SK-N-SH (cell line): ENCODE data around the gene CHCHD6.

ENCODE experiments used
- CTCF ChIP-seq: fragments of 200-600 bp; sonication (generic); IDR thresholded peaks from 2 replicates; pipeline ENCODE4 v1.6.1; 2017; ENCODE audit warnings: antibody characterized with exemption, mild to moderate bottlenecking, moderate library complexity
- FOXJ3 ChIP-seq: sonication (generic); formaldehyde crosslinking; IDR thresholded peaks from 2 replicates; pipeline ENCODE4 v1.5.1; 2020; ENCODE audit warnings: mild to moderate bottlenecking, missing genetic modification reagents
- GABPA ChIP-seq: IDR thresholded peaks from 2 replicates; pipeline ENCODE4 v1.4.0; 2012; ENCODE audit warnings: low read depth, mild to moderate bottlenecking
- MAX ChIP-seq: IDR thresholded peaks from 2 replicates; pipeline ENCODE4 v1.4.0; 2012; ENCODE audit warnings: low read depth
- NRF1 ChIP-seq: IDR thresholded peaks from 2 replicates; pipeline ENCODE4 v1.6.1; 2012; ENCODE audit warnings: low read depth, mild to moderate bottlenecking, low read length
- POLR2AphosphoS5 ChIP-seq: IDR thresholded peaks from 2 replicates; pipeline ENCODE4 v1.6.1; 2012; ENCODE audit warnings: low read depth, low read length
- REST ChIP-seq: IDR thresholded peaks from 2 replicates; pipeline ENCODE4 v1.6.1; 2012; ENCODE audit warnings: mild to moderate bottlenecking, low read depth, low read length, moderate library complexity
- TAF1 ChIP-seq: IDR thresholded peaks from 2 replicates; pipeline ENCODE4 v1.6.1; 2012; ENCODE audit warnings: low read depth, mild to moderate bottlenecking, low read length, moderate library complexity, borderline replicate concordance
- TCF12 ChIP-seq: IDR thresholded peaks from 2 replicates; pipeline ENCODE4 v1.4.0; 2012
- USF1 ChIP-seq: IDR thresholded peaks from 2 replicates; pipeline ENCODE4 v1.4.0; 2012; ENCODE audit warnings: low read depth, borderline replicate concordance
- USF2 ChIP-seq: fragments of 150-350 bp; IDR thresholded peaks from 2 replicates; pipeline ENCODE4 v1.6.1; 2017; ENCODE audit warnings: antibody characterized with exemption, low read length, low read depth, borderline replicate concordance

GRCh38 chr3:126734106-126734723 lies 30.2 kb downstream of the CHCHD6 start:
- TF ChIP-seq POLR2AphosphoS5 (no peak), CTCF (no peak), TAF1 (no peak), MAX (no peak), USF2 (no peak), NRF1 (no peak), USF1 (no peak), FOXJ3 (no peak), GABPA (no peak), REST (no peak), TCF12 (no peak)
